T-helper 22 cell (primary cell): Measurements from ENCODE around the gene DOCK10.
"Not testable (repeated sequence)": the region's sequence is repeated elsewhere in the genome, so short reads cannot be mapped to it uniquely, and the experiment has no call there.

Source experiments
- DNase-seq: peaks from one replicate; pipeline ENCODE4 v3.0.0-alpha.2; 2020; ENCODE audit warnings: low read depth

Gene DOCK10

GRCh38 chr2:224918626-224919471 lies 123.4 kb downstream of the DOCK10 start:
- no peak for DNase-seq

GRCh38 chr2:224917246-224917645 lies 125.0 kb downstream of the DOCK10 start:
- not testable (repeated sequence) for DNase-seq

GRCh38 chr2:224915136-224915535 lies 127.1 kb downstream of the DOCK10 start:
- no peak for DNase-seq

- DNase-seq: no peak
Measured at GRCh38 chr2:224910574-224910925, 131.7 kb downstream of the DOCK10 start.

GRCh38 chr2:224909885-224910573 lies 132.2 kb downstream of the DOCK10 start:
- peak; percentile 25 for DNase-seq

GRCh38 chr2:224908818-224909217 lies 133.4 kb downstream of the DOCK10 start:
- DNase-seq: no peak

- no peak for DNase-seq
Measured at GRCh38 chr2:224904381-224904780, 137.9 kb downstream of the DOCK10 start.

GRCh38 chr2:224903621-224904020 lies 138.6 kb downstream of the DOCK10 start:
- DNase-seq: no peak

- no peak for DNase-seq
Measured at GRCh38 chr2:224901121-224901676, 141.1 kb downstream of the DOCK10 start.

- DNase-seq: no peak
Measured at GRCh38 chr2:224895377-224895776, 146.9 kb downstream of the DOCK10 start.

- no peak for DNase-seq
Measured at GRCh38 chr2:224894356-224894755, 147.9 kb downstream of the DOCK10 start.

GRCh38 chr2:224893848-224894247 lies 148.4 kb downstream of the DOCK10 start:
- DNase-seq: no peak

GRCh38 chr2:224892574-224893204 lies 149.6 kb downstream of the DOCK10 start:
- DNase-seq: no peak

GRCh38 chr2:224890372-224890771 lies 151.9 kb downstream of the DOCK10 start:
- no peak for DNase-seq

- DNase-seq: no peak
Measured at GRCh38 chr2:224887141-224887540, 155.1 kb downstream of the DOCK10 start.

- no peak for DNase-seq
Measured at GRCh38 chr2:224885836-224886547, 156.3 kb downstream of the DOCK10 start.

GRCh38 chr2:224885291-224885690 lies 157.0 kb downstream of the DOCK10 start:
- DNase-seq: no peak

- DNase-seq: no peak
Measured at GRCh38 chr2:224884188-224884587, 158.1 kb downstream of the DOCK10 start.

- no peak for DNase-seq
Measured at GRCh38 chr2:224883700-224884099, 158.6 kb downstream of the DOCK10 start.

GRCh38 chr2:224883172-224883516 lies 159.1 kb downstream of the DOCK10 start:
- no peak for DNase-seq

- no peak for DNase-seq
Measured at GRCh38 chr2:224882291-224883171, 159.7 kb downstream of the DOCK10 start.
